Measurements from ENCODE around the gene ARPC1B.
"Not testable (repeated sequence)": the region's sequence is repeated elsewhere in the genome, so short reads cannot be mapped to it uniquely, and the experiment has no call there.

ARPC1B gene
- total RNA-seq: 8.4 to 18.4 reads per million in 2 experiments

DNA sequence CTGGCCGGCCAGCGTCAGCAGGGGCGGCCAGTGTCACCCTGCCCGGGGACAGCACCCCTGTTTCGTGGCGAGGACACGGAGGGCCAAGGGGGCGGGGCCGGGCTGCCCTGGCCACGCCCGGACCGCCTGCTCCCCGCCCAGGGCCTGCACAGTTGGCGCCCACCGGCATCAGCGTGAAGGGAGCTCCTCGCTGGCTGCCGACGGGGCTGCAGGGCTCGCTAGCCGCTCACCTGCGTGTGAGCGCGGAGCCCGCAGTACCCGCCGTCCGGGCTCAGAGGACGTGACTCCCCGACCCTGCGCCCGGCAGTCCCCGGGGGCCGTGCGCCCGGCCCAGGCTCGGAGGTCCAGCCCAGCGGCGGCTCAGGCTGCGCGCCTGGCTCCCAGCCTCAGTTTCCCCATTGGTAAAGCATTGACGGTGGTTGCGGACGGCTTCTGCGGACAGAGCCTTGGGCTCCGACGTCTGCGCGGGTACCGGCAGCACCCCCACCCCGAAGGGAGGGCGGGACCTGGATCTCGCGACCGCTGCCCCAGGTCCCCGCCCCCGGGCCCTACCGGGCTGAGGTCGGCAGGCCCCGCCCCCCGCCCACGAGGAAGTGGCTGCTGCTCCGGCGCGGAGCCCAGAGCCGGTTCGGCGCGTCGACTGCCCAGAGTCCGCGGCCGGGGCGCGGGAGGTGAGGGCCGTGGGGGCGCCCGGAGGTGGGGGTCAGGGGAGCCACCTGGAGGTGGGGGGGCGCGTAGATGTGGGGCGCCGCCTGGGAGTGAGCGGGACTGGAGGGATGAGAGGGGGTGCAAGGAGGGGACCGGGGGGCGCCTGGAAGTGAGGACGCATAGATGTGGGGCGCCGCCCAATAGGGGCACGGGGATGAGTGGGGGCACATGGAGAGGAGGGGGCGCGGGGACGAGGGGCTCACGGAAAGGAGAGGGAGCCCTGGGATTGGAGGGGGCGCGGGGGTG is at the start of gene ARPC1B:
Gene ARPC1B, plus strand, starts transcription at position 620 of the 954 bp plus-strand sequence. CDS start 10,985 bp downstream, outside the sequence.
- peak; percentile 80 for DNase-seq (ENCODE audit: low read depth)

DNA sequence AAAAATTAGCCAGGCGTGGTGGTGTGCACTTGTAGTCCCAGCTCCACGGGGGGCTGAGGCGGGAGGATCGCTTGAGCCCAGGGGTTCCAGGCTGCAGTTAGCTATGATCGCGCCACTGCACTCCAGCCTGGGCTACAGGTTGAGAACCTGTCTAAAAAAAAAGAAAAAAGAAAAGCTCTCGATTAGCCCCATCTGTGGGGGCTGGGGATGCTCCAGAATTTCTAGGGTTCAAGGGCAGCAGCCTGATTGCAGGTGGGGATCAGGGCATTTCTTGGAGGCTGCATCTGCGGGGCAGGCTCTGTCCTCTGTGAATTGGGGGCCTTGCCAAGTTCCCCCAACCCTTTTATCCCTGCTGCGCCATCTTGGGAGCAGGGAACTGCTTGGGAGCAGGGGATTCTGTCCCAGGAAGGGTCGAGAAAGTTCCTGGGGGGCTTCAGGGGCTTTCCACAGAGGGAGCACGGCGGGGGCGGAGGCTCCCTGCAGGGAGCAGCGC is 49.5 kb upstream of the ARPC1B start:
- DNase-seq (ENCODE audit: low read depth): no peak

- DNase-seq (ENCODE audit: low read depth): peak; percentile 86
Observed at GRCh38 chr7:99325592-99326407, 48.7 kb upstream of the ARPC1B start, which contains the start of gene ARPC1A. Gene ARPC1A, plus strand, starts transcription at chr7:99325898. Its CDS starts 7,456 bp downstream, at chr7:99333354.

DNA sequence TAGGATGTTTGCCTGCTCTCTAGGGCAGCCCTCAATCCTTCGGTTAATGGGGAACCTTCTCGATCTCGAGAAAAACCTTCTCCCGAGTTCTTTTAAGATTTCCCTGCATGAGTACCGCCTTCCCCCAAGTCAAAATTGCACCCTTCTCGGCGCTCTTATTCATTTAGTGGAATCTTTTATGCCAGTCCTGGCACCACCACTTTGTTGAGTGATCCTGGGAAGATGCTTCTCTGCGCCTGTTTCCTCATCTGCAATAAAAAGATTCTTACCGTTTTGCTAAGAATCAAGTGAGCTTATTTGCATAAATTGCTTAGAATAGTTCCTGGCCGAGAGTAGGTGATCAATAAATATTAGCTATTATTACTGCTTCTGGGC is 48.1 kb upstream of the ARPC1B start:
- DNase-seq (ENCODE audit: low read depth): no peak

- DNase-seq (ENCODE audit: low read depth): not testable (repeated sequence)
Observed at GRCh38 chr7:99330314-99330961, 44.1 kb upstream of the ARPC1B start.

- no peak for DNase-seq (ENCODE audit: low read depth)
Observed at GRCh38 chr7:99331002-99331401, 43.5 kb upstream of the ARPC1B start.

DNA sequence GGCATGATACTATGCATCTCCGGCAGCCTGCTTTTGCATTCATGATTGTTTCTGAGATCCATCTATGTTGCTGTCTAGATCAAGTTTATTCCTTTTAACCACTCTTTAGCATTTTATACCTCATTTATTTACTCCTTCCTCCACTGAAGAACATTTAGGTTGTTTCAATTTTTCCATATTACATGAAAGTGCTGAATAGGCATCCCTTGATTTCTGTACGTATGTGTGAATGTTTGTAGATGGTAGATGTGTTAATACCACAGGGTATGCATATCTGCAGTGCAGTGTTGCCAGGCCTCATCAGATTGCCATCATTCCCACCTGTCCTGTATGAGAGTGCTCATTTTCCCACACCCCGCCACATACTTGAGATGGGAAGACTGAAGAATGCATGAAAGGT is 34.9 kb upstream of the ARPC1B start:
- no peak for DNase-seq (ENCODE audit: low read depth)

DNA sequence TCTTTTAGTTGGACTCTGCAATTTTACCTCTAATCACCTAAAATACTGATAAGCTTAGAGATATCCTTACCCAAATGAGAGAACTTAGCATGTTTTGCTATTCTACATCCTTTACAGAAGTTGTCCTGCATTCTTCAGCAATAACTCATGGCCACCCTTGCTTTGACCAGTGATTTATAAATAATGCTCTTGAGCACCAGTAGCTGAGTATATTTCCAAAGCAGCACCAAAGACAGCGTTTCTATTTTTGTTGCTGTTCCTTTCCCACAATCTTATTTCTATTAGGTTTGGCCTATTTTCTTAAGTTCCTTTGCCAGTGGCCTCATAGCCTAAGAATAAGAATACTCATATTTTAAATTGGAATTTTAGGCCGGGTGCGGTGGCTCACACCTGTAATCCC is 33.9 kb upstream of the ARPC1B start:
- DNase-seq (ENCODE audit: low read depth): no peak

DNA sequence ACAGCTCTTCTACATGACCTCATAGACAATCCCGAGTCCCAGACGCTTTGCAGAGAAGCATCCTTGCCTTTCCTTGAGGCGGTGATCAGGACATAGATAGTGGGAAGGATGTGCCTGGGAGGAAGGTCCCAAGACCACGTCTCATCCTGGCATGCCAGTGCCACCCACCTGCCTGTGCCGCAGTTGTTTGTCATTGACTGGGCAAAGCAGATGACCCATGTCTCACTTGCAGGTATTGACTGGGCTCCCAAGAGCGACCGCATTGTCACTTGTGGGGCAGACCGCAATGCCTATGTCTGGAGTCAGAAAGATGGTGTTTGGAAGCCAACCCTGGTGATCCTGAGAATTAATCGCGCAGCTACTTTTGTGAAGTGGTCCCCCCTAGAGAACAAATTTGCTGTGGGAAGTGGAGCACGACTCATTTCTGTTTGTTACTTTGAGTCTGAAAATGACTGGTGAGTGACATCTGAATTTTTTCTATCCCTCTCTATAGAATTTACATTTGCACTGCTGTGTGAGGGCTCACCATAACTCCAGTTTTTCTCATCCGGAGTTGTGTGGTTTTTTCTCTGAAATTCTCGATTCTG is 30.4 kb upstream of the ARPC1B start:
- DNase-seq (ENCODE audit: low read depth): no peak

GRCh38 chr7:99350641-99351040 is 23.9 kb upstream of the ARPC1B start:
- DNase-seq (ENCODE audit: low read depth): not testable (repeated sequence)

- DNase-seq (ENCODE audit: low read depth): no peak
Observed at GRCh38 chr7:99352247-99352646, 22.3 kb upstream of the ARPC1B start.

DNA sequence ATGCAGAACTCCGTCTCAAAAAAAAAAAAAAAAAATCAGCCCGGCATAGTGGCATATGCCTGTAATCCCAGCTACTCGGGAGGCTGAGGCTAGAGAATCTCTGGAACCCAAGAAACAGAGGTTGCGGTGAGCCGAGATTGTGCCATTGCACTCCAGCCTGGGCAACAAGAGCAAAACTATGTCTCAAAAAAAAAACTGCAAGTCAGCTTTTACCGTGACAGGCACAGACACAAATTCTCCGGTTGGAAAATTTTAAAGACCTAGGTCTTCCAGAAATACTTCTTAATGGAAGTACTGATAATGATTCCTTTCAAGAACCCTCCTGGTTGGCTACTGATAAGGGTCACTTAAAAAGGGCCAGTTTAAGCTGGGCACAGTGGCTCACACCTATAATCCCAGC is 19.4 kb upstream of the ARPC1B start:
- no peak for DNase-seq (ENCODE audit: low read depth)

- DNase-seq (ENCODE audit: low read depth): no peak
Observed at GRCh38 chr7:99357701-99358490, 16.6 kb upstream of the ARPC1B start.

DNA sequence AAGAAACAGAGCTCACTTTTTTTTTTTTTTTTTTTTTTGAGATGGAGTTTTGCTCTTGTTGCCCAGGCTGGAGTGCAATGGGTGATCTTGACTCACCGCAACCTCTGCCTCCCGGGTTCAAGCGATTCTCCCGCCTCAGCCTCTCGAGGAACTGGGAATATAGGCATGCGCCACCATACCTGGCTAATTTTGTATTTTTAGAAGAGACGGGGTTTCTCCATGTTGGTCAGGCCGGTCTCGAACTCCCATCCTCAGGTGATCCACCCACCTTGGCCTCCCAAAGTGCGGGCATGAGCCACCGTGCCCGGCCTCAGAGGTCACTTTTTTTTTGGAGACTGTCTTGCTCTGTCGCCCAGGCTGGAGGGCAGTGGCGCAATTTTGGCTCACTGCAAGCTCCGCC is 16.0 kb upstream of the ARPC1B start:
- DNase-seq (ENCODE audit: low read depth): not testable (repeated sequence)

DNA sequence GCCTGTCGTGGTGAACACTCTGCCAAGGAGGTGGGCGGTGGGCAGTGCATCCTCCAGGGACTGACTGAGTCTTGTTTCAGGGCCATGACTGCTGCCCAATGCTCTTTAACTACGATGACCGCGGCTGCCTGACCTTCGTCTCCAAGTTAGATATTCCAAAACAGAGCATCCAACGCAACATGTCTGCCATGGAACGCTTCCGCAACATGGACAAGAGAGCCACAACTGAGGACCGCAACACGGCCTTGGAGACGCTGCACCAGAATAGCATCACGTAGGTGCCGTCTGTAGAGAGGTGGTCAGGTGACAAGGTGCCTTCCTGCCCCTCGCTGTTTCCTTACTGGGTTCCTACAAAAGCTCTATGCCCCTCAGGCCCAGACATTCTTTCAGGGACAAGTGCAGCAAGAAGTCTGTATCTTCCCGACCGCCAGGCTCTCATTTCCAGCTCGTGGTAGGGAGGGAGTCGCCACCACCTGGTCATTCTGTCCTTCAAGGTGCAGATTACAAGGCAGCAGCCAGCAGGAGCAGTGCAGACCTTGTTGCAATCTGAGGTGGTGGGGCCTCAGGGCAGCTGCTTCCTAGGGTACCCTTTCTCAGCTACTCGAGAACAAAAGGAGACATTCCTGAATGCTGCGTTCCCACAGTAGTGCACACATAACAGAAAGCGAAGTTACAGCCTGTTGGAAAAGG is 14.9 kb upstream of the ARPC1B start:
- no peak for DNase-seq (ENCODE audit: low read depth)

DNA sequence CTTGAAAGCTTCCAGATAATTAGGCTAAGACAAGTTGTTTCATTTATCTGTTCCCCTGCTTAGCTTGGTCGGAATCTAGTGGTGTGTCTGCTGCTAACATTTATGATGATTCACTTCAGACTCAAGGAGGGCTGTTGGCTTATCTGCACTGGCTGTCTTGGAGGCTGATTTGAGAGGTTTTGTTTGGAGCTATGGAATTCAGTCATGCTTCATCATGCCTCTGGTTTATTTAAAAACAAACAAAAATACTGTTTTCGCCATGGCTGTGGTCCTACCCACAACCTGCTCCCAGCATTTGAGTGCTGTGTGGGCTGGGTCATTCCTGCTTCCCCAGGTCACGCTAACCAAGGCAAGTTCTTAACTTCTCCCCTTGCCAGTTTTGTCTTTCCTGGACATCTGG is 11.7 kb upstream of the ARPC1B start:
- no peak for DNase-seq (ENCODE audit: low read depth)

GRCh38 chr7:99363286-99363685 is 11.2 kb upstream of the ARPC1B start:
- DNase-seq (ENCODE audit: low read depth): no peak

DNA sequence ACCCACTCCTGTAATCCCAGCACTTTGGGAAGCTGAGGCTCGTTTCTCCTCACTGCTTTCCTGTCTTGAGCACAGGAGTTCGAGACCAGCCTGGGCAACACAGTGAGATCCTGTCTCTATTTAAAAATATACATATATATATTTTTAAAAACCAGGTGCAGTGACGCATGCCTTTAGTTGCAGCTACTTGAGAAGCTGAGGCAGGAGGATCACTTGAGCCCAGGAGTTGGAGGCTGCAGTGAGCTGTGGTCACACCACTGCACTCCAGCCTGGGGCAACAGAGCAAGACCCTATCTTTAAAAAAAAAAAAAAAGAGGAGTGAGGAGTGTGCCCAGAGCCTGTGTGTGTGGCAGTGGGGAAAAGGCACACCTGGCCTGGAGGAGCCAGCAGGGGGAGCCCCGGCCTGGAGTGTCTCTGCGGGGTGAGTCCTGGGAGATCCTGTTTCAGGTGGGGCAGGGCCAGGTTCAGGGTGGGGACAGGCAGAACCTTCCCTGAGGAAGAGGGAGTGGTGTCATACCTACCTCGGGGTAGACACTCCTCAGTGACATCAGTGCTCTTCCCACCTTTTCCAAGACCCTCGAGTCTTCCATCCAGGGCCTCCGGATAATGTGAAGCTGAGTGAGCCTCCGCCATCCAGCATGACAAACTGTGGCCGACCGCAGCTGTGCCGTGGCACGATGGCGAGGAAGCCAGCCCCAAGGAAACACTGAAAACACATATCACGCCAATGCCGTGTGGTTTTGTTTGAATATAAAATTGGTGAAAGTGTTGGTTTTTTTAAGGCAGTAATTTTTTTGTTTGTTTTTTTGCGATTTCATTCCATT is 9.0 kb upstream of the ARPC1B start:
- peak; percentile 64 for DNase-seq (ENCODE audit: low read depth)

- DNase-seq (ENCODE audit: low read depth): no peak
Observed at GRCh38 chr7:99366646-99367045, 7.9 kb upstream of the ARPC1B start.

Measured in T follicular helper cell (primary cell).